ENCODE results near the gene PRKCB. TPM values are rescaled to one million over a fixed set of nuclear protein-coding genes. Genes with fewer than 3 reads are reported as not detected.
"Not testable (repeated sequence)": the region's sequence is repeated elsewhere in the genome, so short reads cannot be mapped to it uniquely, and the experiment has no call there.

Gene PRKCB
- polyA plus RNA-seq, 1 donor (not counting 4 experiments of a cell fraction or from before 2014, with no cell fraction given), result 0.18 TPM

DNA sequence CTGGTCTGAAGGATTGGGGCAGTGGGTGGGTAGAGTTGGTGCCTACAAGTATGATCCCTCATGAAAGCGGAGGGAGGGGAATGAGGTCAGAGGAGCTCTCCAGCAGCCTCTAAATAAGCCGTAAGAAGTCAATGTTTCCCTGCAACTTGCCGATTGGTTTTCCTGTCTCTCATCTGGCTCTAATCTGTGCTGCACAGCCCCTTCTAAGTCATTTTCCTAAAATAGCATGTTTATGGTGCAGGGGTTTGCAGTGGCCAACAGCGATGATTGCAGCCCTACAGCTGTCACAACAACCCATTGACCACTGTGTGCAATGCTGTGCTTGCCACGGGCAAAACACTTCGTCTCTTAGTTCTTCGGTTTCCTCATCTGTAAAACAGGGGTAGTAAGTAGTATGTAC lies 189.2 kb downstream of the PRKCB start:
- H3K4me2 ChIP-seq (ENCODE audit: control insufficient read depth, extremely low read depth, insufficient read depth, low read depth, low read length), result no peak overlapping the region
- DNase-seq (ENCODE audit: low read depth, low spot score) (no peak), FAIRE-seq (no peak)
- H3K9me3 ChIP-seq (ENCODE audit: control insufficient read depth, low read depth, low read length), result no peaks in the 10 kb centered on the region
- H3K4me1 ChIP-seq (ENCODE audit: control insufficient read depth, extremely low read depth, insufficient read depth, low read length), result no peaks in the 10 kb centered on the region
- no peak overlapping the region for H2AFZ ChIP-seq (ENCODE audit: control insufficient read depth, low read length)
- no peak overlapping the region for H3K4me3 ChIP-seq (ENCODE audit: control insufficient read depth in 2 of 3, extremely low read depth in 1 of 3, insufficient read depth in 2 of 3, low read depth in 1 of 3, low read length in 3 of 3)
- H3K9me1 ChIP-seq (ENCODE audit: control insufficient read depth, extremely low read depth, insufficient read depth, low read length), result no peaks in the 10 kb centered on the region
- TF ChIP-seq, protein P1, sequence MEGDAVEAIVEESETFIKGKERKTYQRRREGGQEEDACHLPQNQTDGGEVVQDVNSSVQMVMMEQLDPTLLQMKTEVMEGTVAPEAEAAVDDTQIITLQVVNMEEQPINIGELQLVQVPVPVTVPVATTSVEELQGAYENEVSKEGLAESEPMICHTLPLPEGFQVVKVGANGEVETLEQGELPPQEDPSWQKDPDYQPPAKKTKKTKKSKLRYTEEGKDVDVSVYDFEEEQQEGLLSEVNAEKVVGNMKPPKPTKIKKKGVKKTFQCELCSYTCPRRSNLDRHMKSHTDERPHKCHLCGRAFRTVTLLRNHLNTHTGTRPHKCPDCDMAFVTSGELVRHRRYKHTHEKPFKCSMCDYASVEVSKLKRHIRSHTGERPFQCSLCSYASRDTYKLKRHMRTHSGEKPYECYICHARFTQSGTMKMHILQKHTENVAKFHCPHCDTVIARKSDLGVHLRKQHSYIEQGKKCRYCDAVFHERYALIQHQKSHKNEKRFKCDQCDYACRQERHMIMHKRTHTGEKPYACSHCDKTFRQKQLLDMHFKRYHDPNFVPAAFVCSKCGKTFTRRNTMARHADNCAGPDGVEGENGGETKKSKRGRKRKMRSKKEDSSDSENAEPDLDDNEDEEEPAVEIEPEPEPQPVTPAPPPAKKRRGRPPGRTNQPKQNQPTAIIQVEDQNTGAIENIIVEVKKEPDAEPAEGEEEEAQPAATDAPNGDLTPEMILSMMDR (optimal IDR thresholded peaks at IDR 0.05 in 1 of 3, IDR thresholded peaks at IDR 0.05 in 1 of 3, conservative IDR thresholded peaks at IDR 0.05 in 1 of 3; ENCODE audit: extremely low read depth in 1 of 3, insufficient read depth in 2 of 3, low read length in 3 of 3), result no peak
- TF ChIP-seq EZH2 (IDR thresholded peaks at IDR 0.05; ENCODE audit: low read length), result no peak
- no peaks in the 10 kb centered on the region for H3K36me3 ChIP-seq (ENCODE audit: control insufficient read depth in 2 of 2, extremely low read depth in 1 of 2, insufficient read depth in 2 of 2, low read length in 2 of 2)
- H3K27me3 ChIP-seq (ENCODE audit: control insufficient read depth, extremely low read depth, insufficient read depth, low read length), result no peaks in the 10 kb centered on the region
- dilution Hi-C loops (cut with MboI; ENCODE audit: extremely low pct_ligation_motif_present, low sequenced_read_pairs), result no loop called here
- no peaks in the 10 kb centered on the region for H3K79me2 ChIP-seq (ENCODE audit: control insufficient read depth, insufficient read depth, low read length)
- no peaks in the 10 kb centered on the region for H4K20me1 ChIP-seq (ENCODE audit: control insufficient read depth, extremely low read depth, insufficient read depth, low read length)
- no peak overlapping the region for H3K27ac ChIP-seq (ENCODE audit: control insufficient read depth, insufficient read depth, low read length)
- H3K9ac ChIP-seq (ENCODE audit: control insufficient read depth, extremely low read depth, insufficient read depth, low read length), result no peak overlapping the region

- no peak for FAIRE-seq
These were observed 191.7 kb downstream of the PRKCB start for GRCh38 chr16:24027466-24027865.

GRCh38 chr16:24029841-24030240 lies 194.1 kb downstream of the PRKCB start:
- H3K4me3 ChIP-seq (ENCODE audit: control insufficient read depth in 2 of 3, extremely low read depth in 1 of 3, insufficient read depth in 2 of 3, low read depth in 1 of 3, low read length in 3 of 3); H3K9ac ChIP-seq (ENCODE audit: control insufficient read depth, extremely low read depth, insufficient read depth, low read length); H3K79me2 ChIP-seq (ENCODE audit: control insufficient read depth, insufficient read depth, low read length); H3K4me2 ChIP-seq (ENCODE audit: control insufficient read depth, extremely low read depth, insufficient read depth, low read depth, low read length); DNase-seq (ENCODE audit: low read depth, low spot score); H3K9me3 ChIP-seq (ENCODE audit: control insufficient read depth, low read depth, low read length); H3K27me3 ChIP-seq (ENCODE audit: control insufficient read depth, extremely low read depth, insufficient read depth, low read length); dilution Hi-C loops (cut with MboI; ENCODE audit: extremely low pct_ligation_motif_present, low sequenced_read_pairs); H4K20me1 ChIP-seq (ENCODE audit: control insufficient read depth, extremely low read depth, insufficient read depth, low read length); H3K4me1 ChIP-seq (ENCODE audit: control insufficient read depth, extremely low read depth, insufficient read depth, low read length); H3K9me1 ChIP-seq (ENCODE audit: control insufficient read depth, extremely low read depth, insufficient read depth, low read length); H2AFZ ChIP-seq (ENCODE audit: control insufficient read depth, low read length); H3K27ac ChIP-seq (ENCODE audit: control insufficient read depth, insufficient read depth, low read length); H3K36me3 ChIP-seq (ENCODE audit: control insufficient read depth in 2 of 2, extremely low read depth in 1 of 2, insufficient read depth in 2 of 2, low read length in 2 of 2); FAIRE-seq: not testable (repeated sequence)

More at GRCh38 chr16:24027466-24027865, 191.7 kb downstream of the PRKCB start:
- H3K9ac ChIP-seq (ENCODE audit: control insufficient read depth, extremely low read depth, insufficient read depth, low read length), result no peak overlapping the region
- H3K9me3 ChIP-seq (ENCODE audit: control insufficient read depth, low read depth, low read length), result no peaks in the 10 kb centered on the region
- no peak overlapping the region for H2AFZ ChIP-seq (ENCODE audit: control insufficient read depth, low read length)
- H3K4me2 ChIP-seq (ENCODE audit: control insufficient read depth, extremely low read depth, insufficient read depth, low read depth, low read length), result no peak overlapping the region
- no peaks in the 10 kb centered on the region for H3K27me3 ChIP-seq (ENCODE audit: control insufficient read depth, extremely low read depth, insufficient read depth, low read length)
- H3K4me3 ChIP-seq (ENCODE audit: control insufficient read depth in 2 of 3, extremely low read depth in 1 of 3, insufficient read depth in 2 of 3, low read depth in 1 of 3, low read length in 3 of 3), result no peak overlapping the region
- TF ChIP-seq EZH2 (IDR thresholded peaks at IDR 0.05; ENCODE audit: low read length), result no peak
- TF ChIP-seq, protein P1 (optimal IDR thresholded peaks at IDR 0.05 in 1 of 3, IDR thresholded peaks at IDR 0.05 in 1 of 3, conservative IDR thresholded peaks at IDR 0.05 in 1 of 3; ENCODE audit: extremely low read depth in 1 of 3, insufficient read depth in 2 of 3, low read length in 3 of 3), result no peak
- H3K79me2 ChIP-seq (ENCODE audit: control insufficient read depth, insufficient read depth, low read length), result no peaks in the 10 kb centered on the region
- H3K36me3 ChIP-seq (ENCODE audit: control insufficient read depth in 2 of 2, extremely low read depth in 1 of 2, insufficient read depth in 2 of 2, low read length in 2 of 2), result no peaks in the 10 kb centered on the region
- no peak overlapping the region for H3K27ac ChIP-seq (ENCODE audit: control insufficient read depth, insufficient read depth, low read length)
- dilution Hi-C loops (cut with MboI; ENCODE audit: extremely low pct_ligation_motif_present, low sequenced_read_pairs), result no loop called here
- no peak for DNase-seq (ENCODE audit: low read depth, low spot score)
- no peaks in the 10 kb centered on the region for H3K4me1 ChIP-seq (ENCODE audit: control insufficient read depth, extremely low read depth, insufficient read depth, low read length)
- no peaks in the 10 kb centered on the region for H4K20me1 ChIP-seq (ENCODE audit: control insufficient read depth, extremely low read depth, insufficient read depth, low read length)
- no peaks in the 10 kb centered on the region for H3K9me1 ChIP-seq (ENCODE audit: control insufficient read depth, extremely low read depth, insufficient read depth, low read length)

Measured in keratinocyte (primary cell).